Inferior parietal cortex (tissue), 1 donor: ENCODE results near the gene MCRS1.
"Not testable (repeated sequence)": the region's sequence is repeated elsewhere in the genome, so short reads cannot be mapped to it uniquely, and the experiment has no call there.

Experiments
- DNase-seq: peaks from one replicate; pipeline ENCODE4 v3.0.0-alpha.2; 2016; ENCODE audit errors: extremely low spot score

Gene MCRS1

DNA sequence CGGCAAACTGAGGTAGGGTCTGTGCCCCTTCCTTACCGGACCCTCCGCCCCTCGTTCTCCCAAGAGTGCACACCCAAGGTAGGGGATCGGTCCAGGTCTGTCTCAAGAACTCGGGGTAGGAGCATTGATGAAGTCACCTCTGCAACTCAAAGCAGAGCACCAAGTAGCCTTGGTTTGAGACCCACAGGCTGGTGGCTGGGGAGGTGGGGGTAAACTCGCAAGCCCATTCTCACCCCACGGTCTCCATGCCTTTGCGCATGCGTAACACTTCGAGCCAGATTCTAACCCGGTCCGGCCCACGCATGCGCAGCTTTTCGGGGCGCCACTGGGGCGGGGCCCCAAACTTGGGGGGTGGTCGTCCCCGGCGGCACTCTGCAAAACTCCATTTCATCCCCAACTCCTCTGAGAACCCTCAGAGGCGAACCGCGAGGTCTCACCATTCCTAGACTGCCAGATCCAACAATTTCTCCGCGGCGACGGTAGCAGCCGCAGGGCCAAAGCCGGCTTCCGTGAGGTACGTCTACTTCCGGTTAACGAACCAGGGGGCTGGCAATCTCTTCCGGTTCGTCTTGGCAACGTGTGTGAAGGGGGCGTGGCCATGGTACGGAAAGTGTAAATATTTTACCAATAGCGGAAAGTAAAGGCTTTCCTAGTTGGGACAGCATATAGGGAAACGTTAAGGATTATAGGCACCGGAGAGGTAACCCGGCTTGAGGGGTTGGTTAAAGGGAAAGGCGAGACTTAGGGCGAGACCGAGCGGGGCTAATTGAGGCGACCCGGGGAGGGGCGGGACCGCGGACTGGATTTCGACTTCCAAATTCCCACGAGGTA lies at the start of gene MCRS1:
TSS of gene MCRS1 (minus strand) at position 532 of the 831 bp plus-strand sequence. CDS start 1,411 bp downstream, outside the sequence.
- peak; percentile 97 for DNase-seq

DNA sequence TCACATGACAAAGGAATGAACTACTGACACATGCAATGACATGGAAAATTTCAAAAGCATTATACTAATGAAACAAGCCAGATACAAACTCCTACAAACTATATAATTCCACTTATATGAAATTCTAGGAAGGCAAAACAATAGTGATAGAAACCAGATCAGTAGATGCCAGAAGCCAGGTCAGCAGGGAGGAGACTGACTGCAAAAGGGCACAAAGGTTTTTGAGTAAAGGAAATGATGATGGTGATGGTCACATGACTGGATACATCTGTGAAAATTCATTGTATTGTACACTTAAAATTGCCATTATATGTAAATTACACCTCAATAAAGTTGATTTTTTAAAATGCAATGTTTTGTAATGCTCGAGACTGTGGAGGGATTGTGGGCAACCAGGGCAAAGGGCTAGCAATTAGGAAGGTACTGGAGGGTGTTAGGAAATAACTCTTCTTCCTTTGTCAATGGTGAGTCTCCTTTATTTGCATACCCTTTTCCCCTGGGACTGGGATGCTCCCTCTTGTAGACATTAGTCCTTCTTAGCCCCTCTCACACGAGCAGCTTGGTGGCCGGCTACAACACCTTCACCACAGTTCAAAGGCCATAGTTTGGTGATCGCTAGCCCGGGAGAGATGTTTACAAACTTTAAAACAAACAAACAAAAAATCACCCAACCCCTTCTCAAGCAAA lies 48.7 kb upstream of the MCRS1 start:
- DNase-seq = no peak

DNA sequence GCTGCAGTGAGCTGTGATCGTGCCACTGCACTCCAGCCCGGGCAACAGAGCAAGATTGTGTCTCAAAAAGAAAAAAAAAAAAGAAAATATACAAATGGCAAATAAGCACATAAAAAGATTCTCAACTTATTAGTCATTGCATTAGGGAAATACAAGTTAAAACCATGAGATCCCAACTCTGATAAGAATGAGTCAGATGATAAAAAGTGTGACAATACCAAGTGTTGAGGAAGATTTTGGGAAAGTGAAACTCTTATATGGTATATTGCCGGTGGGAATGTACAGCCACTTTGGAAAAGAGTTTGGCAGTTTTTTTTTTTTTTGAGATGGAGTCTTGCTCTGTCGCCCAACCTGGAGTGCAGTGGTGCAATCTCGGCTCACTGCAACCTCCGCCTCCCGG lies 47.8 kb upstream of the MCRS1 start:
- no peak for DNase-seq

DNA sequence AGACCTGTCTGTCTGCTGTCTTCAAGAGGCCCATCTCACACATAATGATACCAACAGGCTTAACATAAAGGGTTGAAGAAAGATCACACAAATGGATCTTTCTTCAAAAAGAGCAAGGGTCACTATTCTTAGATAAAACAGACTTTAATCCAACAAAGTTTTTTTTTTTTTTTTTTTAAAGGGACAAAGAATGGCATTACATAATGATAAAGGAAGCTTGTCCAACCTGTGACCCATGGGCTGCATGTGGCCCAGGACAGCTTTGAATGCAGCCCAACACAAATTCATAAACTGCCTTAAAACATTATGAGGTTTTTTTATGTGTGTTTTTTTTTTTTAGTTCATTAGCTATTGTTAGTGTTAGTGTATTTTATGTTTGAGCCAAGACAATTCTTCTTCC lies 44.3 kb upstream of the MCRS1 start:
- DNase-seq = no peak

DNA sequence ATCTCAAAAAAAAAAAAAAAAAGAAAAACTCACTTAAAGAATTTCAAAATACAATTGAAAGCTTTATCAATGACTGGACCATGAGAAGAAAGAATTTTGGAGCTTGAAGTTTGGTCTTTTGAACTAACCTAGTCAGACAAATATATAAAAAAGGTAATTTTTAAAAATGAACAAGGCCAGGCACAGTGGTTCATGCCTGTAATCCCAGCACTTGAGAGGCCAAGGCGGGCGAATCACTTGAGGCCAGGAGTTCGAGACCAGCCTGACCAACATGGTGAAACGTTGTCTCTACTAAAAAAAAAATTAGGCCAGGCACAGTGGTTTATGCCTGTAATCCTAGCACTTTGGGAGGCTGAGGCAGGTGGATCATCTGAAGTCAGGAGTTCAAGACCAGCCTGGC lies 42.8 kb upstream of the MCRS1 start:
- DNase-seq = not testable (repeated sequence)

GRCh38 chr12:49609875-49610154 lies 41.9 kb upstream of the MCRS1 start:
- DNase-seq = no peak

DNA sequence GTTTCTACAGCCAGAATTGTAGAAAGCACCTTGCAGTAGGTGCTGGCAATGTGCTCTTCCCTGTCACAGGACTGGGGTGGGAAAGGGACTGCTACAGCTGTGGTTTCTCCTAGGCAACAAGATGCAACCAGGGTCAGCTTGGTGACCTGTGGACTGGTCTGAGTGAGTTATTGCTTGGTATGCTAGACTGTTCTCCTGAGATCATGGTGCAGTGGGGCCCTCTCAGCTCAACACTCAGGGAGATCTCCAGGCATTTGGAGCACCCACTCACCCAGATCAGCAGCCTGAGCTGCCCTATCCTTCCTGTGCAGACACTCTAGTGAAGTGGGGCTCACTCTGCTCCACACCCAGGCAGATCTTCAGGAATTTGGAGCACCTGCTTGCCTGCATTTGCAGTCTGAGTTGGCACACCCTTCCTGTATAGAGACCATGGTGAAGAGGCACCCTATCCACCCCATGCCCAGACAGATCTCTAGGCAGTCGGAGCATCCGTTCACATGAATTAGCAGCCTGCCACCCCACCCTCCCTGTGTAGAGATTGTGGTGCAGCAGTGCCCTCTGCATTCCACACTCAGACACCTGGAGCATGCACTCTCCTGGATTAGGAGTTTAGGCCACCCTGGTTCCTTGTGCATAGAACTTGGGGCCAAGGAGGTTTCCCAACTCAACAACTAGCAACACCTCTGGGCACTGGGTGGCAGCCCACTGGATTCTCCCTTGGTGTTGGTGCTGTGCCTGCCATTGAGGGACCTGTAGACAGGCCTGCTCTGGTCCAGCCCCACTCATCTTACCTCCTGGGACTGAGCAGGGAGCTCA lies 41.3 kb upstream of the MCRS1 start:
- DNase-seq = no peak

GRCh38 chr12:49605539-49605938 lies 37.6 kb upstream of the MCRS1 start, which contains the start of gene FAM186B:
Gene FAM186B, minus strand, starts transcription at chr12:49605639. Its CDS starts 162 bp downstream, at chr12:49605477.
- not testable (repeated sequence) for DNase-seq

DNA sequence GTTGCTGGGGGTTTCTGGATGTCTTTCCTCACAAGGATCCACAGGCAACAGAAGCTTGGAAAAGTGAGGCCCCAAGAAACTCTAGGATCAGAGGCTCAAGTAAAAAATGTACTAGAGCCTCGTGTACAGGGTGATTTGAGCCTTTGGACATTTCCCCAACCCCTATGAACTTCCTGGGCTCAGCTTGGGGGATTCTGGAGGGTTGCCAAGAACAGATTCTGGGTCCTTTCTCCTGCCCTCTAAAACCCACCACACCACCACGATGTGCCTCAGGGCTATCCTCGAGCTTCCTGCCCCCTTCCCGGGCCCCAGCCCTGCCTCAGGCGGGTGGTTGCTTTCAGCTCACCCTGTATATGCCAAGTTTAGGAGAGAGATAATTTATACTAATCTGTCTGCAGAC lies 36.9 kb upstream of the MCRS1 start:
- no peak for DNase-seq

GRCh38 chr12:49603721-49604120 lies 35.8 kb upstream of the MCRS1 start:
- DNase-seq = no peak

DNA sequence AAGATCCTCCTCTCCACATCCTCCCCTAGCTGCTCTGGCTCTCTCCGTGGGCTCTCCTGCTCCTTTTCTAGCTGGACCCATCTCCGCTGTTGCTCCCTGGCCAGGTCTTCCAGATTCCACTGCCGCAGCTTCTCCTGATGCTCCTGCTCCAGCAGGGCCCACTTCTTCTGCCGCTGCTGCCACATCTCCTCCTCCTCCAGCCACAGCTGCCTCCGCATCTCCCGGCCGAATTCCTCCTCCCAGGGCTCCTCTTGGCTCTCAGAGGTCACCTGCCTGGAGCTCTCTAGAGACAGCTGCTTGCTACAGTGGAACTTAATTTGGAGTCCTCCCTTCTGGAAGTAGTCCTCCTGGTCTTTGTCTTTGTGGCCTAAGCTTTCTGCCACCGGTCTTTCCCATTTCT lies 32.0 kb upstream of the MCRS1 start:
- DNase-seq = no peak

- no peak for DNase-seq
Observed at GRCh38 chr12:49598527-49598926, 30.6 kb upstream of the MCRS1 start.

DNA sequence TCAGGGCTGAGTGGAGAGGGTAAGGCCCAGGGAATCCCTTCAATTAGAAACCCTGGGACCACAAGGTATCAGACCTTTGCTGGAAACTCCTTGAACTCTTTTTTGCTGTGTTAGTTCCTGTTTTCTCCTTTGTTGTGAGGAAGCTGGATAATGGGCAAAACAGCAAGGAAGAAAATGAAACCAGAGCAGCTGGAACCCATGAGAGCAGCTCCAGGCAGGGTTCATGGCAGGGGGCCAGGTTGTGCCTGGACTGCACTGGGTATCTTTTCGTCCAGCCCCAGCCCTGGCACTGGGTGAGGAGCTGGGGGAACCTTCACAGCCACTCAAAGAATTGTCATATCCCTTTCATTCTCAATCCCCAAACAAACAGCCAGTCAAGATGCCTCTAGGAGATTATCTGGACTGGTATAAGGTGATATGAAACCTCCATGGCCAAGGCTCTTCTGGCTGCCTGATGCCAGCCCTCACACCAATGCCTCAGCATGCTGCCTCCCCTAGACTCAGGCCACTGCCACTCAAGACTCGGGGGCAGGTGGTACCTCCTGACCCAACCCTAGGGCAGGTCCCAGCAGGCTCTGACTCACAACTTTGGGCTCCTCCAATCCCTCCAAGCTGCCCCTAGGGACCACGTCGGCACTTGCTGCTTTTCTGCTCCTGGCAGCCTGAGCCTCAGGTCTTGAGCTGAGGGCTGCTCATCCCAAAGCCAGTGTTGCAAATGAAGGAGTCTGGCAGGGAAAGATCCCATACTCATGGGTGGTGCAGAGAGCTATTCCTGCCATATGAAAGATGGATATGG lies 21.0 kb upstream of the MCRS1 start:
- DNase-seq = no peak

DNA sequence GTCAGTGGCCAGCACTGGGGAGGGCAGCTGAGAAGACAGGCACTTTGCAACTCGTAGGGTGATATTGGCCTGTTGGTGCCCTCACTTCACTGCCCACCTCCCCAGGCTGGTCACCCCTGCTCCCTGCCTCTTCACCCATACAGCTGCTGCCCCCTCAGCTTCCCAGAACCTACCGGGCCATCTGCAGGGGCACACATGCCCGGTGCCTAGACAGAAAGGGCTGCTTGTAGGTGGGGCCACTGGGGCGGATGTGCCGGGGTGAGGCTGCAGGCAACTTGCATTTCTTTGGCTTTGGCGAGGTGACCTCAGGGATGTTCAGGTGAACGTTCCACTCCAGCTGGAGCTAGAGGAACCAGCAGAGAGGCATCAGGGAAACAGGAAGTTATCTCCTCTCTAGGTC lies 20.3 kb upstream of the MCRS1 start:
- DNase-seq = no peak

DNA sequence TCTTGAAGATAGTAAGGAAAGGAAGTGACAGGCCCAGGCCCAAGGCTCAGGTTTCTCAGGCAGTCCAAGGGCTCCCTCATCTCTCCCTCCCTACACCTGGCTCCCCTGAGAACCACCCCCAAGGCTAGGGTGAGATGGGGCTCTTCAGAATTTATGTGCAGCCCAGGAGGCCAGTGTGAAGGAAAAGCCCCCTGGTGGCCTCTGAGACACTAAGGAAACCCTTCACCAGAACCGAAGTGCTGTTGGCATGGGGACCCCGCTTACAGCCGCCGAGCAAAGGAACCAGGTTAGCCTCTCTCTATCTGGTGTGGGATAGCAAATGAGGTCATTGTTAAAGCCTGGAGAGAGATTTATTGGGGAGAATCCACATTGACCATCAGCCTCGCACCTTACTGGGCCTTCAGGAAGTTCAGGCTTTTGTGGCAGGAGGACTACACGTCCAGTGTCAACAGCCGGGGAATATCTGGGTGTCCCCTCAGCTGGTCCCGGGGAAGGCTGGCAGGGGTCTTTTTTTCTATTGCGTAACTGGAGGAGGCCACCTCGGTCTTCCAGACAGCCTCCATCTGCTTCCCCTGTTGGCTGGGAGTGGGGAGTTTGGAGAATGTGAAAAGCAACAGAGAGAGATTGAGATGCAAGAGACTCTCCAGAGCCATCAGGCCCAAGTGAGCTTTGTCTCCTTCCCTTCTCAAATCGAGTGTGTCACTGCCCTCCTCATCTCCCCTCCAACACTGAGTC lies 19.4 kb upstream of the MCRS1 start:
- no peak for DNase-seq

DNA sequence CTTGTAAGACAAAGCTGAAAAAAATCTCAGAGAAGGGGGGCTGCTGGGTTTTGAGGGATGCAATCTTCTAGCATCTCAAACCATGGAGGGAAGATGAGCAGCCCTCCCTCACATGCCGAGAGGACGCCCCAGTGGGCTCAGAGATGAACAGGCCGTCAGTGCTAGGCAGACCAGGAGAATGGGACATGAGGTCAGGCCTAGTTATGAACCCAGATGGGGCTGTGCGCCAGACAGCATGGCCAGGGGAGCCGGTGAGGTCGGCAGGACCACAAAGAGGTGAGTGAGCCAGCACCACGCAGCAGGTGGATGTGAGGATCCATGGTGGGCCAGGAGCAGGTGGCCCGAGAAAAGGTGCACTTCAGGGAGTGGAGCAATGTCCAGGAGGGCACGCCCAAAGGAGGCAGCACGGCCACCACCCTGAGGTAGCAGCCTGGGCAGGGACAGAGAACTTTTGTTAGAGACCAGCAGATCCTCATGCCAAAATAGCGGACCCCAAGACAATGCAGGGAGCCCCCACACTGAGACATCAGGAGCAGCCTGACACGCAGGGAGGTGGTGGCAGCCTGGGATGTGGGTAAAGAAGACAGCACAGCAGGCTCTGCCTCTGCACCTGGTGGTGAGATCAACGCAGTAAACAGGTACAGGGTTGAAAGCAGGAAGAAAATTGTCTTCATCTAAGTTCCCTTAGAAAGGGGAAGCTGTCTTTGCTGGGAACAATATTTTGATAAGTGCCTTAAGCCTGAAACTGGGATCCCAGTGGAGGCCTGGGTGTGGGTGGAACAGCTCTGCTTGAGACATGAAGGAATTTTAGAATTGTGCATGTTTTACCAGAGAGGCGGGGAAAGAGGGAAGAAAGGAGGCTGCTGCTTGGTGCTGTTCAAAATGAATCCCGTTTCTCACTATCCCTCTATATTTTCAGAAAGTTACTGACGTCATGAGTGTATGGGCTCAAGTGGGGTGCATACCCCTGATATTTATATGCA lies 17.8 kb upstream of the MCRS1 start:
- no peak for DNase-seq

DNA sequence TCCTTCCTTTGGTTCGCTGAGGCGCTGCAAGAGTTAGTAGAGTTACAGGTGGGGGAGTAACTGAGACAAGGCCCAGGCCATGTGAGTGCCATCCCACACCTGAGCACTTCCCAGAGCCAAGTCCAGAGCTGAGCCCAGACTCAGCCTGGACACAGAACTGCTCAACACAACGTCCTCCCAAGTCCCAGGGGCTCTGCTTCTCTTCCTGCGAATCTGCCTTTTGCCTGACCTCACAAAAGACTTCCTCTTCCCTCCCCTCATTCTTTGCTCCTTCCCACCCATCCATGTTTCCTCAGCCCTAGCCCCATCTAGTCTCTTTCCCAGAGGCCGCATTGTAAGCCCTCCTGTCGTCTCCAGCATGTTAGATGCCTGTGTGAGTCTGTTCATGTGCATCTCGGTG lies 16.6 kb upstream of the MCRS1 start:
- DNase-seq = no peak

DNA sequence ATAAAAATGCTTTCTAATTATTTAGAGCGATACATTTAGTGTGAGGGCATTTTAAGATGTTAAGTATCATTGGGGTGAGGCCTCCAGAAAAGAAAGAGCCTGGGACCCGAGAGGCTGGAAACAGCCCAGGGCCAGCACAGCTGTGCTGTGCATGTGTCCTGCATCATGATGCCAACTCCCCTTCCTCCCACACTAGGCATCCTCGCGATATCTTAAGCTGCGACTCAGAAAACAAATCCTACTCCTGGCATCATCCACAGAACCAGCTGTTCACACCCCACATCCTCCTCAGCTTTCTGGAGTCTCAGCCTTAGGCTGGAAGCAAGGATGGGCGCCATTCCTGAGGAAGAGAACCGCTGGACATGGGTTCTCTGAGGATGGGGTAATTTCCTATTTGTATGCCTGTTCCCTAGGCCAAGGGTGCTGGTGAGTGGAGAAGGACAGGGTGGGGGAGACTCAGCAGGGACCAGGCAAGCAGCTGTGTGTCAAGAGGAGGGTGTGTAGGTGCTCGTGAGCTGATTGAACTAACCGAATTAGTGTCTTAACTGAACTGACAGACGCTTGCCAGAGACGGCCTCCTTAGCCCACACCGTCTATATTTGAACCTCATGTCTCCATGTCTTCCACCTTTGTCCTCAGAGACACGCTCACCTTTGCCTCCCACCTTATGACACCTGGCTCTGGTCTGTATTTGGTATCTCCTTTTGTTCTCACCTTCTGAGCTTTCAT lies 15.6 kb upstream of the MCRS1 start:
- DNase-seq = no peak

DNA sequence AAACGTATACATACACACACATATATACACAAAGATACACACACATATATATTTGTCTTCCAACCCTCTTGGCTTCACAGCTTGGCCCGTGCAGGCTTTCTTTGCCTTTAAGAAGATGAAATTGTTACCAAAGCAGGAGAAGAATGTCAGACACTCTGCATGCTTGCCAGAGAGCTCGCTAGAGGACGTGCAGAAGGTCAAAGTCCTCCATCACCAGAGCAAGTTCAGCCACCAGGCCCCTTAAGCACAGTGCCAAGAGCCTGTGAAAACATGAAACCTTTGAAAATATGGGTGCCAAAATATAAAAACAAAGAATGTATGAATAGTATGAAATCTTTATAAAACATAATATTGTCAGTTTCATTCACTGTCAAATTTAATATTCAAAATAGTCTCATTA lies 14.9 kb upstream of the MCRS1 start:
- no peak for DNase-seq
